H1 (cell line): ENCODE results near the gene PSAP. TPM values are rescaled to one million over a fixed set of nuclear protein-coding genes. Genes with fewer than 3 reads are reported as not detected.

Source experiments
- CTCF ChIA-PET: fragments of 300-600 bp; sonication (Branson Sonifier 250); formaldehyde crosslinking; loops from one replicate; lab custom pipeline; 2021; ENCODE audit not compliant: partially characterized antibody; lab: Charles Lee
- POLR2A ChIA-PET: fragments of 300-600 bp; sonication (Branson Sonifier 250); formaldehyde crosslinking; loops from one replicate; lab custom pipeline; 2021; ENCODE audit warnings: inconsistent platforms; ENCODE audit not compliant: partially characterized antibody; lab: Charles Lee
- DNase-seq, 2 experiments: peaks; one replicate each; pipeline versions ENCODE4 v3.0.0 to v3.0.0-alpha.2; 2010 to 2022; ENCODE audit warnings: low spot score in 2 of 2, low read depth in 1 of 2, mixed read lengths in 1 of 2
- FAIRE-seq: peaks from 2 replicates; lab custom pipeline; 2011; peaks lifted over from hg19 to GRCh38; lab: Jason Lieb, UNC
- H2AFZ ChIP-seq: 2 replicates; pipeline ENCODE4 v1.8.1; 2012; ENCODE audit warnings: low read length, inconsistent platforms
- H2AK5ac ChIP-seq: 2 replicates; pipeline ENCODE4 v1.6.1; 2013; ENCODE audit warnings: low read depth, low read length
- H2BK120ac ChIP-seq: replicated peaks from 2 replicates; pipeline ENCODE3; 2013; ENCODE audit warnings: low read depth, low read length, inconsistent platforms
- H2BK12ac ChIP-seq: 2 replicates; pipeline ENCODE4 v1.6.1; 2013; ENCODE audit warnings: low read depth, low read length
- H2BK15ac ChIP-seq: 2 replicates; pipeline ENCODE4 v1.6.1; 2013; ENCODE audit warnings: low read length
- H2BK20ac ChIP-seq: 2 replicates; pipeline ENCODE4 v1.6.1; 2013; ENCODE audit warnings: low read length
- H2BK5ac ChIP-seq: 2 replicates; pipeline ENCODE4 v1.6.1; 2013; ENCODE audit warnings: low read depth, low read length
- H3K14ac ChIP-seq: 2 replicates; pipeline ENCODE4 v1.6.1; 2013; ENCODE audit warnings: inconsistent platforms; ENCODE audit not compliant: insufficient read length
- H3K18ac ChIP-seq: 2 replicates; pipeline ENCODE4 v1.6.1; 2013; ENCODE audit warnings: low read length; ENCODE audit errors: extremely low read depth
- H3K23ac ChIP-seq: 2 replicates; pipeline ENCODE4 v1.6.1; 2013; ENCODE audit warnings: inconsistent platforms; ENCODE audit not compliant: insufficient read length
- H3K23me2 ChIP-seq: 2 replicates; pipeline ENCODE4 v1.6.1; 2013; ENCODE audit warnings: low read depth, low read length
- H3K27ac ChIP-seq: 2 replicates; pipeline ENCODE4 v1.6.1; 2011; ENCODE audit warnings: low read depth, low read length, inconsistent platforms
- H3K27me3 ChIP-seq, 4 experiments: replicated peaks in 1 of 4; 1 replicate in 1 of 4; 2 replicates in 3 of 4; pipeline versions ENCODE4 v1.6.1 to v1.8.1; 2011 to 2013; ENCODE audit warnings: low read length in 3 of 4, mild to moderate bottlenecking in 3 of 4, inconsistent platforms in 2 of 4, mixed read lengths in 2 of 4, moderate library complexity in 1 of 4; ENCODE audit not compliant: control insufficient read depth in 3 of 4, insufficient read depth in 3 of 4; ENCODE audit errors: extremely low read depth in 1 of 4
- H3K36me3 ChIP-seq, 4 experiments: 2 replicates each; pipeline versions ENCODE4 v1.6.1 to v1.8.1; 2011 to 2013; ENCODE audit warnings: mild to moderate bottlenecking in 4 of 4, low read length in 3 of 4, moderate library complexity in 2 of 4, control low read depth in 1 of 4, inconsistent platforms in 1 of 4; ENCODE audit not compliant: insufficient read depth in 4 of 4, control insufficient read depth in 2 of 4
- H3K4ac ChIP-seq: replicated peaks from 2 replicates; pipeline ENCODE3; 2013; ENCODE audit warnings: low read length, low read depth, mixed read lengths, inconsistent platforms; ENCODE audit not compliant: insufficient read length
- H3K4me1 ChIP-seq, 4 experiments: replicated peaks in 1 of 4; 1 replicate in 1 of 4; 2 replicates in 3 of 4; pipeline versions ENCODE4 v1.6.1 to v1.8.1; 2011 to 2013; ENCODE audit warnings: low read length in 3 of 4, inconsistent platforms in 2 of 4, mixed read lengths in 1 of 4; ENCODE audit not compliant: insufficient read depth in 4 of 4, control insufficient read depth in 3 of 4
- H3K4me2 ChIP-seq, 2 experiments: 2 replicates each; pipeline versions ENCODE4 v1.6.1 to v1.8.1; 2011 to 2013; ENCODE audit warnings: low read depth in 2 of 2, low read length in 2 of 2, control low read depth in 1 of 2, inconsistent platforms in 1 of 2, mild to moderate bottlenecking in 1 of 2; ENCODE audit not compliant: insufficient read depth in 1 of 2
- H3K4me3 ChIP-seq, 4 experiments: fragments of 200-600, 300-600 bp in 1 of 4; sonication (generic), shearing (Covaris generic), sonication (Bioruptor Twin) in 1 of 4; 2 replicates each; pipeline versions ENCODE4 v1.5.1 to v1.8.1; 2011 to 2016; ENCODE audit warnings: low read length in 4 of 4, low read depth in 3 of 4, control low read depth in 2 of 4, inconsistent platforms in 2 of 4, mild to moderate bottlenecking in 2 of 4, mixed read lengths in 1 of 4, moderate library complexity in 1 of 4; ENCODE audit not compliant: insufficient read depth in 2 of 4; ENCODE audit errors: extremely low read depth in 1 of 4
- H3K56ac ChIP-seq: replicated peaks from 2 replicates; pipeline ENCODE3; 2013; ENCODE audit warnings: low read depth, mild to moderate bottlenecking, mixed read lengths, low read length, inconsistent platforms; ENCODE audit not compliant: insufficient read length
- H3K79me1 ChIP-seq: 2 replicates; pipeline ENCODE4 v1.6.1; 2013; ENCODE audit warnings: low read depth, low read length, control low read depth
- H3K79me2 ChIP-seq, 2 experiments: 2 replicates each; pipeline versions ENCODE4 v1.6.1 to v1.8.1; 2012 to 2013; ENCODE audit warnings: low read length in 2 of 2, mild to moderate bottlenecking in 2 of 2, inconsistent platforms in 1 of 2; ENCODE audit not compliant: insufficient read depth in 2 of 2, control insufficient read depth in 1 of 2
- H3K9ac ChIP-seq, 4 experiments: replicated peaks in 1 of 4; 1 replicate in 1 of 4; 2 replicates in 3 of 4; pipeline versions ENCODE4 v1.6.1 to v1.8.1; 2011 to 2013; ENCODE audit warnings: low read depth in 3 of 4, low read length in 3 of 4, control low read depth in 2 of 4, mild to moderate bottlenecking in 2 of 4, moderate library complexity in 2 of 4, inconsistent platforms in 1 of 4; ENCODE audit errors: extremely low read depth in 1 of 4
- H3K9me3 ChIP-seq, 2 experiments: 2 replicates each; pipeline versions ENCODE4 v1.6.1 to v1.8.1; 2012 to 2013; ENCODE audit warnings: mild to moderate bottlenecking in 2 of 2, moderate library complexity in 2 of 2, control low read depth in 1 of 2, inconsistent platforms in 1 of 2, low read depth in 1 of 2, low read length in 1 of 2, mixed read lengths in 1 of 2; ENCODE audit not compliant: insufficient read depth in 2 of 2
- H4K20me1 ChIP-seq, 2 experiments: replicated peaks in 1 of 2; 2 replicates each; pipeline versions ENCODE3 to v1.8.1; 2011 to 2013; ENCODE audit warnings: inconsistent platforms in 2 of 2, low read length in 2 of 2, mild to moderate bottlenecking in 1 of 2; ENCODE audit not compliant: insufficient read depth in 2 of 2, control insufficient read depth in 1 of 2
- H4K5ac ChIP-seq: 2 replicates; pipeline ENCODE4 v1.6.1; 2013; ENCODE audit warnings: low read length, low read depth, mixed read lengths, inconsistent platforms; ENCODE audit not compliant: insufficient read length
- H4K8ac ChIP-seq: 2 replicates; pipeline ENCODE4 v1.8.0; 2013; ENCODE audit warnings: mild to moderate bottlenecking, moderate library complexity, low read length, inconsistent platforms; ENCODE audit not compliant: insufficient read depth; ENCODE audit errors: extremely low read depth
- H4K91ac ChIP-seq: replicated peaks from 2 replicates; pipeline ENCODE3; 2013; ENCODE audit warnings: low read length, mixed read lengths, inconsistent platforms; ENCODE audit not compliant: insufficient read length
- ATF2 ChIP-seq: IDR thresholded peaks from 2 replicates; pipeline ENCODE4 v1.6.1; 2012; ENCODE audit warnings: low read length, inconsistent platforms
- BACH1 ChIP-seq: IDR thresholded peaks from 2 replicates; pipeline ENCODE4 v1.6.1; 2012; ENCODE audit warnings: low read length, improper control_type of control experiment
- CHD2 ChIP-seq: IDR thresholded peaks from 2 replicates; pipeline ENCODE4 v1.6.1; 2012; ENCODE audit warnings: low read length, improper control_type of control experiment
- EGR1 ChIP-seq: IDR thresholded peaks from 2 replicates; pipeline ENCODE4 v1.6.1; 2011; ENCODE audit warnings: low read depth, low read length, borderline replicate concordance
- HDAC2 ChIP-seq, 2 experiments: fragments of 300-600 bp in 1 of 2; sonication (generic) in 1 of 2; IDR thresholded peaks; 2 replicates each; pipeline ENCODE4 v1.6.1; 2011 to 2012; ENCODE audit warnings: low read depth in 2 of 2, low read length in 2 of 2, mild to moderate bottlenecking in 2 of 2, moderate library complexity in 2 of 2, borderline replicate concordance in 1 of 2, inconsistent platforms in 1 of 2
- JUND ChIP-seq: IDR thresholded peaks from 2 replicates; pipeline ENCODE4 v1.6.1; 2011; ENCODE audit warnings: mild to moderate bottlenecking, improper control_type of control experiment, low read length
- KDM1A ChIP-seq: fragments of 200-600, 300-600 bp; sonication (generic); IDR thresholded peaks from 2 replicates; pipeline ENCODE4 v1.7.1; 2016; ENCODE audit warnings: mild to moderate bottlenecking, low read length, borderline replicate concordance
- MAFK ChIP-seq: IDR thresholded peaks from 2 replicates; pipeline ENCODE4 v1.6.1; 2012; ENCODE audit warnings: low read depth, mild to moderate bottlenecking, improper control_type of control experiment, low read length
- MAX ChIP-seq: IDR thresholded peaks from 2 replicates; pipeline ENCODE4 v1.6.1; 2012; ENCODE audit warnings: inconsistent platforms
- SIX5 ChIP-seq: IDR thresholded peaks from 2 replicates; pipeline ENCODE4 v1.6.1; 2011; ENCODE audit warnings: mild to moderate bottlenecking, low read depth, low read length
- YY1 ChIP-seq: IDR thresholded peaks from 2 replicates; pipeline ENCODE4 v1.6.1; 2011; ENCODE audit warnings: low read depth, mild to moderate bottlenecking, low read length
- WGBS, 2 experiments: shearing (Covaris generic) in 1 of 2; methylation state at CpG; one replicate each; pipeline versions ENCODE4 v1.1.6 to v1.1.7; 2013 to 2015; ENCODE audit warnings: low lambda C conversion rate in 2 of 2, mixed read lengths in 2 of 2, inconsistent platforms in 1 of 2, low coverage in 1 of 2, missing lambda C conversion rate in 1 of 2; ENCODE audit not compliant: insufficient replicate concordance in 2 of 2, insufficient coverage in 1 of 2, insufficient read length in 1 of 2; ENCODE audit errors: extremely low coverage in 1 of 2, missing lambda C conversion rate in 1 of 2; 5-methylcytosine and 5-hydroxymethylcytosine counted together
- polyA plus RNA-seq, 7 experiments: library from polyadenylated mRNA; depleted of rRNA in 3 of 7; stranded (reverse) in 5 of 7; unstranded in 2 of 7; fragments of >200 nt in 5 of 7; fragments of 200-250 nt in 2 of 7; gene quantifications; 1 replicate in 5 of 7; 2 replicates in 1 of 7; 4 replicates in 1 of 7; pipeline versions ENCODE4 v1.2.1 to v1.2.3, GENCODE V29; 2011 to 2013; ENCODE audit warnings: missing spikeins in 2 of 7, mixed read lengths in 2 of 7
- total RNA-seq: library from RNA; stranded (reverse); fragmentation: NEBNext Ultra II Directional; extraction: Animal tissue kit (Norgen Biotek cat#: 25700); gene quantifications from 2 replicates; pipeline ENCODE4 v1.2.1, GENCODE V29; 2021

The PSAP gene
- total and polyA plus RNA-seq, 2 of the 8 experiments (the other 6 are each of a cell fraction or from before 2014, with no cell fraction given) = 386 to 504 TPM

GRCh38 chr10:71778071-71778825 lies 72.8 kb downstream of the PSAP start:
- Histone ChIP-seq H3K18ac (no peak overlapping the region), H3K23ac (no peak overlapping the region), H4K91ac (no peak overlapping the region), H3K23me2 (no peaks in the 10 kb centered on the region; the same call in 1 of the 2 replicates), H4K20me1 (no peaks in the 10 kb centered on the region), H2AFZ (no peak overlapping the region), H3K4ac (no peak overlapping the region), H2BK15ac (no peak overlapping the region), H2AK5ac (no peak overlapping the region), H3K4me3 (no peak overlapping the region), H3K36me3 (no peaks in the 10 kb centered on the region), H3K27me3 (peaks cover 0 to 8% (median 4%) of the 10 kb centered on the region in 4 experiments; a peak in 4 of 7 replicates), H3K79me1 (no peaks in the 10 kb centered on the region; the same call in 1 of the 2 replicates), H4K5ac (no peak overlapping the region), H3K9me3 (0 out of 4 replicates have a peak, but pooled peaks cover 0 to 6% of the 10 kb centered on the region in 2 experiments), H4K8ac (no peak overlapping the region), H3K56ac (no peak overlapping the region), H2BK5ac (no peak overlapping the region), H2BK12ac (no peak overlapping the region), H3K79me2 (no peaks in the 10 kb centered on the region), H3K4me2 (no peak overlapping the region), H3K4me1 (peaks cover 0 to 6% (median 3%) of the 10 kb centered on the region in 4 experiments; a peak in 5 of 7 replicates), H3K9ac (no peak overlapping the region), H2BK120ac (no peak overlapping the region), H3K27ac (no peak overlapping the region), H3K14ac (no peak overlapping the region), H2BK20ac (no peak overlapping the region)
- WGBS, 2 experiments = 94% methylated on average over 11 of the region's 11 CpGs; no CpG with 5 or more reads in 1 of the 2 experiments
- CTCF ChIA-PET = interaction anchor here (0.7 to 7.1 kb wide), 6 partner anchors 8 to 53 kb away, joined by 3 to 44 read pairs (median 3); no protein-coding TSS in a partner anchor
- DNase-seq (no peak), FAIRE-seq (no peak)
- POLR2A ChIA-PET = no interaction called here
- TF ChIP-seq JUND (no peak), HDAC2 (IDR thresholded peaks at IDR 0.05; ENCODE audit: borderline replicate concordance in 1 of 2, low read depth in 2 of 2, low read length in 2 of 2) (no peak), MAFK (no peak), CHD2 (no peak), BACH1 (no peak), KDM1A (no peak), ATF2 (no peak), YY1 (no peak), SIX5 (no peak), EGR1 (no peak), MAX (no peak)
